ENCODE results near the gene FLII.

FLII gene

GRCh38 chr17:18246880-18247612 is 11.5 kb downstream of the FLII start (continued):
- TF ChIP-seq ZSCAN5A (tag by site-specific recombination; IDR thresholded peaks at IDR 0.05) (no peak), GLIS1 (tag by site-specific recombination; IDR thresholded peaks at IDR 0.05) (no peak), ZNF112 (tag by site-specific recombination; IDR thresholded peaks at IDR 0.05) (no peak), ZNF2 (tag by site-specific recombination; IDR thresholded peaks at IDR 0.05) (no peak), ZXDB (tag by site-specific recombination; IDR thresholded peaks at IDR 0.05) (no peak), OVOL3 (tag by site-specific recombination; IDR thresholded peaks at IDR 0.05) (no peak), ZNF174 (tag by site-specific recombination; IDR thresholded peaks at IDR 0.05) (no peak), ZNF610 (tag by site-specific recombination; IDR thresholded peaks at IDR 0.05; ENCODE audit: borderline replicate concordance) (no peak), KLF8 (tag by site-specific recombination; IDR thresholded peaks at IDR 0.05) (peak; percentile 45; the same call in 1 of the 2 replicates), ZNF621 (tag by site-specific recombination; IDR thresholded peaks at IDR 0.05) (no peak), ZNF18 (tag by site-specific recombination; IDR thresholded peaks at IDR 0.05) (no peak), ZNF148 (tag by site-specific recombination; IDR thresholded peaks at IDR 0.05; ENCODE audit: borderline replicate concordance) (no peak), ZNF585B (tag by site-specific recombination; IDR thresholded peaks at IDR 0.05) (no peak), INSM2 (tag by site-specific recombination; IDR thresholded peaks at IDR 0.05) (no peak), ZBTB48 (tag by site-specific recombination; IDR thresholded peaks at IDR 0.05) (no peak), ZNF350 (tag by site-specific recombination; IDR thresholded peaks at IDR 0.05) (no peak), ZNF518A (tag by site-specific recombination; conservative IDR thresholded peaks at IDR 0.05; ENCODE audit: low read depth) (no peak), ZNF16 (tag by site-specific recombination; IDR thresholded peaks at IDR 0.05; ENCODE audit: low read depth) (no peak), ZNF132 (tag by site-specific recombination; IDR thresholded peaks at IDR 0.05; ENCODE audit: borderline replicate concordance) (no peak)
- TF ChIP-seq, protein P1, sequence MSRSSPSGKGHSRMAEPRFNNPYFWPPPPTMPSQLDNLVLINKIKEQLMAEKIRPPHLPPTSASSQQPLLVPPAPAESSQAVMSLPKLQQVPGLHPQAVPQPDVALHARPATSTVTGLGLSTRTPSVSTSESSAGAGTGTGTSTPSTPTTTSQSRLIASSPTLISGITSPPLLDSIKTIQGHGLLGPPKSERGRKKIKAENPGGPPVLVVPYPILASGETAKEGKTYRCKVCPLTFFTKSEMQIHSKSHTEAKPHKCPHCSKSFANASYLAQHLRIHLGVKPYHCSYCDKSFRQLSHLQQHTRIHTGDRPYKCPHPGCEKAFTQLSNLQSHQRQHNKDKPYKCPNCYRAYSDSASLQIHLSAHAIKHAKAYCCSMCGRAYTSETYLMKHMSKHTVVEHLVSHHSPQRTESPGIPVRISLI (tag by site-specific recombination; IDR thresholded peaks at IDR 0.05), result no peak
- TF ChIP-seq, protein P2, sequence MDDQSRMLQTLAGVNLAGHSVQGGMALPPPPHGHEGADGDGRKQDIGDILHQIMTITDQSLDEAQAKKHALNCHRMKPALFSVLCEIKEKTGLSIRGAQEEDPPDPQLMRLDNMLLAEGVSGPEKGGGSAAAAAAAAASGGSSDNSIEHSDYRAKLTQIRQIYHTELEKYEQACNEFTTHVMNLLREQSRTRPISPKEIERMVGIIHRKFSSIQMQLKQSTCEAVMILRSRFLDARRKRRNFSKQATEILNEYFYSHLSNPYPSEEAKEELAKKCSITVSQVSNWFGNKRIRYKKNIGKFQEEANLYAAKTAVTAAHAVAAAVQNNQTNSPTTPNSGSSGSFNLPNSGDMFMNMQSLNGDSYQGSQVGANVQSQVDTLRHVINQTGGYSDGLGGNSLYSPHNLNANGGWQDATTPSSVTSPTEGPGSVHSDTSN (CRISPR knock-in tag; IDR thresholded peaks at IDR 0.05), result no peak
- TF ChIP-seq, protein P3, sequence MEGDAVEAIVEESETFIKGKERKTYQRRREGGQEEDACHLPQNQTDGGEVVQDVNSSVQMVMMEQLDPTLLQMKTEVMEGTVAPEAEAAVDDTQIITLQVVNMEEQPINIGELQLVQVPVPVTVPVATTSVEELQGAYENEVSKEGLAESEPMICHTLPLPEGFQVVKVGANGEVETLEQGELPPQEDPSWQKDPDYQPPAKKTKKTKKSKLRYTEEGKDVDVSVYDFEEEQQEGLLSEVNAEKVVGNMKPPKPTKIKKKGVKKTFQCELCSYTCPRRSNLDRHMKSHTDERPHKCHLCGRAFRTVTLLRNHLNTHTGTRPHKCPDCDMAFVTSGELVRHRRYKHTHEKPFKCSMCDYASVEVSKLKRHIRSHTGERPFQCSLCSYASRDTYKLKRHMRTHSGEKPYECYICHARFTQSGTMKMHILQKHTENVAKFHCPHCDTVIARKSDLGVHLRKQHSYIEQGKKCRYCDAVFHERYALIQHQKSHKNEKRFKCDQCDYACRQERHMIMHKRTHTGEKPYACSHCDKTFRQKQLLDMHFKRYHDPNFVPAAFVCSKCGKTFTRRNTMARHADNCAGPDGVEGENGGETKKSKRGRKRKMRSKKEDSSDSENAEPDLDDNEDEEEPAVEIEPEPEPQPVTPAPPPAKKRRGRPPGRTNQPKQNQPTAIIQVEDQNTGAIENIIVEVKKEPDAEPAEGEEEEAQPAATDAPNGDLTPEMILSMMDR (tag by site-specific recombination; IDR thresholded peaks at IDR 0.05), result no peak

All from HEK293 (cell line).